SK-N-SH (cell line): ENCODE results near the gene COMMD3. TPM values are rescaled to one million over a fixed set of nuclear protein-coding genes. Genes with fewer than 3 reads are reported as not detected.

ENCODE experiments used
- CTCF ChIA-PET: fragments of 300-600, 350-600 bp; formaldehyde crosslinking; extraction: SDS; loops from one replicate; lab custom pipeline; 2021; lab: Yijun Ruan, JAX
- POLR2A ChIA-PET: fragments of 350-600 bp; sonication (Branson Sonifier 250); formaldehyde crosslinking; extraction: SDS; loops from one replicate; lab custom pipeline; 2020; ENCODE audit warnings: antibody characterized with exemption, inconsistent platforms; lab: Yijun Ruan, JAX
- DNase-seq: peaks from one replicate; pipeline ENCODE4 v3.0.0; 2012
- H2AFZ ChIP-seq: fragments of 200-600 bp; sonication (generic); 2 replicates; pipeline ENCODE4 v1.8.1; 2016; ENCODE audit warnings: antibody characterized with exemption, mild to moderate bottlenecking, low read depth
- H3F3A ChIP-seq: fragments of 200-600 bp; sonication (generic); replicated peaks from 2 replicates; pipeline ENCODE3; 2016; ENCODE audit warnings: antibody characterized with exemption, mild to moderate bottlenecking; ENCODE audit not compliant: insufficient read depth
- H3K27ac ChIP-seq, 2 experiments: fragments of 200-500 bp in 1 of 2; fragments of 200-600 bp in 1 of 2; sonication (Bioruptor generic) in 1 of 2; sonication (generic), shearing (Covaris generic) in 1 of 2; 2 replicates each; pipeline versions ENCODE4 v1.5.1 to v1.6.1; 2014 to 2016; ENCODE audit warnings: low read depth in 2 of 2, inconsistent platforms in 1 of 2, low read length in 1 of 2, mild to moderate bottlenecking in 1 of 2, mixed read lengths in 1 of 2
- H3K27me3 ChIP-seq: fragments of 200-600 bp; sonication (generic), shearing (Covaris generic); 2 replicates; pipeline ENCODE4 v1.6.1; 2016; ENCODE audit warnings: mixed run types; ENCODE audit not compliant: insufficient read depth
- H3K36me3 ChIP-seq, 2 experiments: fragments of 200-500 bp in 1 of 2; fragments of 200-600 bp in 1 of 2; sonication (Bioruptor generic) in 1 of 2; sonication (generic) in 1 of 2; replicated peaks in 1 of 2; 2 replicates each; pipeline versions ENCODE3 to v1.5.1; 2014 to 2016; ENCODE audit warnings: low read length in 1 of 2, mild to moderate bottlenecking in 1 of 2; ENCODE audit not compliant: insufficient read depth in 2 of 2, control insufficient read depth in 1 of 2
- H3K4me1 ChIP-seq, 2 experiments: fragments of 200-500 bp in 1 of 2; fragments of 200-600 bp in 1 of 2; sonication (Bioruptor generic) in 1 of 2; sonication (generic), shearing (Covaris generic) in 1 of 2; 2 replicates each; pipeline versions ENCODE4 v1.5.1 to v1.6.1; 2014 to 2016; ENCODE audit warnings: low read depth in 1 of 2, low read length in 1 of 2, mixed run types in 1 of 2; ENCODE audit not compliant: insufficient read depth in 2 of 2, control insufficient read depth in 1 of 2
- H3K4me2 ChIP-seq: fragments of 200-600 bp; sonication (generic), shearing (Covaris generic); 2 replicates; pipeline ENCODE4 v1.6.1; 2017; ENCODE audit warnings: mixed run types
- H3K4me3 ChIP-seq, 2 experiments: fragments of 200-500 bp in 1 of 2; fragments of 200-600 bp in 1 of 2; sonication (Bioruptor generic) in 1 of 2; sonication (generic), shearing (Covaris generic) in 1 of 2; 2 replicates each; pipeline versions ENCODE4 v1.5.1 to v1.8.1; 2014 to 2016; ENCODE audit warnings: low read depth in 2 of 2, inconsistent platforms in 1 of 2, low read length in 1 of 2, mild to moderate bottlenecking in 1 of 2, mixed read lengths in 1 of 2, moderate library complexity in 1 of 2
- H3K79me2 ChIP-seq: fragments of 200-600 bp; sonication (generic); 2 replicates; pipeline ENCODE4 v1.8.1; 2017; ENCODE audit warnings: mild to moderate bottlenecking; ENCODE audit not compliant: insufficient read depth
- H3K9ac ChIP-seq: fragments of 200-600 bp; sonication (generic); 2 replicates; pipeline ENCODE4 v1.6.1; 2017; ENCODE audit warnings: mixed run types
- H3K9me2 ChIP-seq: fragments of 200-600 bp; sonication (generic); 2 replicates; pipeline ENCODE4 v1.6.1; 2017; ENCODE audit warnings: mixed run types
- H3K9me3 ChIP-seq: fragments of 200-600 bp; sonication (generic); 2 replicates; pipeline ENCODE4 v1.6.1; 2017; ENCODE audit warnings: mixed run types, mild to moderate bottlenecking, moderate library complexity
- H4K20me1 ChIP-seq: fragments of 200-600 bp; sonication (generic); 2 replicates; pipeline ENCODE4 v1.6.1; 2017; ENCODE audit warnings: mild to moderate bottlenecking, mixed run types; ENCODE audit not compliant: insufficient read depth
- FOSL2 ChIP-seq: IDR thresholded peaks from 2 replicates; pipeline ENCODE4 v1.4.0; 2012; ENCODE audit warnings: low read depth, mild to moderate bottlenecking, moderate library complexity, borderline replicate concordance
- FOXJ3 ChIP-seq: sonication (generic); formaldehyde crosslinking; IDR thresholded peaks from 2 replicates; pipeline ENCODE4 v1.5.1; 2020; ENCODE audit warnings: mild to moderate bottlenecking, missing genetic modification reagents
- GATA2 ChIP-seq: sonication (generic); formaldehyde crosslinking; IDR thresholded peaks from 2 replicates; pipeline ENCODE4 v1.5.0; 2020; ENCODE audit warnings: mild to moderate bottlenecking, missing genetic modification reagents
- IRF3 ChIP-seq: fragments of 150-350 bp; IDR thresholded peaks from 2 replicates; pipeline ENCODE4 v1.6.1; 2016; ENCODE audit warnings: mild to moderate bottlenecking, low read depth, low read length
- MXI1 ChIP-seq: IDR thresholded peaks from 2 replicates; pipeline ENCODE4 v1.6.1; 2012; ENCODE audit warnings: mild to moderate bottlenecking, low read depth, low read length, improper control_type of control experiment
- NFIC ChIP-seq: IDR thresholded peaks from 2 replicates; pipeline ENCODE4 v1.4.0; 2012; ENCODE audit warnings: borderline replicate concordance
- NRF1 ChIP-seq: IDR thresholded peaks from 2 replicates; pipeline ENCODE4 v1.6.1; 2012; ENCODE audit warnings: low read depth, mild to moderate bottlenecking, low read length
- PBX3 ChIP-seq: IDR thresholded peaks from 2 replicates; pipeline ENCODE4; 2012
- POLR2AphosphoS5 ChIP-seq: IDR thresholded peaks from 2 replicates; pipeline ENCODE4 v1.6.1; 2012; ENCODE audit warnings: low read depth, low read length
- RFX5 ChIP-seq: IDR thresholded peaks from 2 replicates; pipeline ENCODE4 v1.6.1; 2012; ENCODE audit warnings: mild to moderate bottlenecking, improper control_type of control experiment, low read length
- SIN3A ChIP-seq: IDR thresholded peaks from 2 replicates; pipeline ENCODE4 v1.6.1; 2012; ENCODE audit warnings: low read depth, mild to moderate bottlenecking, low read length, moderate library complexity, borderline replicate concordance
- TEAD4 ChIP-seq: IDR thresholded peaks from 2 replicates; pipeline ENCODE4 v1.4.0; 2012; ENCODE audit warnings: mild to moderate bottlenecking, borderline replicate concordance; ENCODE audit not compliant: insufficient read depth
- YY1 ChIP-seq: IDR thresholded peaks from 2 replicates; pipeline ENCODE4 v1.4.0; 2012; ENCODE audit warnings: low read depth, mild to moderate bottlenecking
- ZBTB33 ChIP-seq: IDR thresholded peaks from 2 replicates; pipeline ENCODE4 v1.4.0; 2012; ENCODE audit warnings: low read depth, borderline replicate concordance
- WGBS: methylation state at CpG from one replicate; pipeline ENCODE4 v1.1.6; 2017; ENCODE audit warnings: low lambda C conversion rate; 5-methylcytosine and 5-hydroxymethylcytosine counted together
- polyA plus RNA-seq, 3 experiments: library from polyadenylated mRNA; depleted of rRNA; stranded (reverse); fragments of >200 nt; gene quantifications; 2 replicates each; pipeline ENCODE4 v1.2.3, GENCODE V29; 2012
- TF ChIP-seq, protein P1 (sequence below): IDR thresholded peaks from 2 replicates; pipeline ENCODE4 v1.6.1; 2012; ENCODE audit warnings: mild to moderate bottlenecking, low read depth, low read length, moderate library complexity

The COMMD3 gene
- polyA plus RNA-seq, 1 of the 3 experiments (the other 2 are of a cell fraction), result 26.9 TPM

GRCh38 chr10:22278441-22278782 is 37.8 kb upstream of the COMMD3 start:
- WGBS, result 93% methylated on average over 4 of the region's 4 CpGs
- Histone ChIP-seq H3K4me3 (no peak overlapping the region), H4K20me1 (no peaks in the 10 kb centered on the region), H3K27me3 (no peaks in the 10 kb centered on the region), H3K4me2 (no peak overlapping the region), H3K79me2 (no peaks in the 10 kb centered on the region), H3K9me3 (no peaks in the 10 kb centered on the region), H3F3A (no peaks in the 10 kb centered on the region), H3K36me3 (no peaks in the 10 kb centered on the region), H3K9me2 (no peaks in the 10 kb centered on the region), H3K9ac (no peak overlapping the region), H3K4me1 (no peaks in the 10 kb centered on the region), H3K27ac (no peak overlapping the region)
- CTCF ChIA-PET, result no interaction called here
- DNase-seq, result no peak
- POLR2A ChIA-PET, result no interaction called here
- no peak for TF ChIP-seq GATA2
- TF ChIP-seq YY1, result no peak
- no peak for TF ChIP-seq SIN3A
- TF ChIP-seq FOXJ3 (CRISPR knock-in tag), result no peak
- TF ChIP-seq NFIC, result no peak
- no peak for TF ChIP-seq RFX5
- TF ChIP-seq, protein P1, sequence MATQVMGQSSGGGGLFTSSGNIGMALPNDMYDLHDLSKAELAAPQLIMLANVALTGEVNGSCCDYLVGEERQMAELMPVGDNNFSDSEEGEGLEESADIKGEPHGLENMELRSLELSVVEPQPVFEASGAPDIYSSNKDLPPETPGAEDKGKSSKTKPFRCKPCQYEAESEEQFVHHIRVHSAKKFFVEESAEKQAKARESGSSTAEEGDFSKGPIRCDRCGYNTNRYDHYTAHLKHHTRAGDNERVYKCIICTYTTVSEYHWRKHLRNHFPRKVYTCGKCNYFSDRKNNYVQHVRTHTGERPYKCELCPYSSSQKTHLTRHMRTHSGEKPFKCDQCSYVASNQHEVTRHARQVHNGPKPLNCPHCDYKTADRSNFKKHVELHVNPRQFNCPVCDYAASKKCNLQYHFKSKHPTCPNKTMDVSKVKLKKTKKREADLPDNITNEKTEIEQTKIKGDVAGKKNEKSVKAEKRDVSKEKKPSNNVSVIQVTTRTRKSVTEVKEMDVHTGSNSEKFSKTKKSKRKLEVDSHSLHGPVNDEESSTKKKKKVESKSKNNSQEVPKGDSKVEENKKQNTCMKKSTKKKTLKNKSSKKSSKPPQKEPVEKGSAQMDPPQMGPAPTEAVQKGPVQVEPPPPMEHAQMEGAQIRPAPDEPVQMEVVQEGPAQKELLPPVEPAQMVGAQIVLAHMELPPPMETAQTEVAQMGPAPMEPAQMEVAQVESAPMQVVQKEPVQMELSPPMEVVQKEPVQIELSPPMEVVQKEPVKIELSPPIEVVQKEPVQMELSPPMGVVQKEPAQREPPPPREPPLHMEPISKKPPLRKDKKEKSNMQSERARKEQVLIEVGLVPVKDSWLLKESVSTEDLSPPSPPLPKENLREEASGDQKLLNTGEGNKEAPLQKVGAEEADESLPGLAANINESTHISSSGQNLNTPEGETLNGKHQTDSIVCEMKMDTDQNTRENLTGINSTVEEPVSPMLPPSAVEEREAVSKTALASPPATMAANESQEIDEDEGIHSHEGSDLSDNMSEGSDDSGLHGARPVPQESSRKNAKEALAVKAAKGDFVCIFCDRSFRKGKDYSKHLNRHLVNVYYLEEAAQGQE, result no peak
- TF ChIP-seq, all 33 proteins: peak for 0
- H2AFZ ChIP-seq, result no peak overlapping the region

- H3F3A ChIP-seq, result no peaks in the 10 kb centered on the region
- H3K27me3 ChIP-seq, result no peaks in the 10 kb centered on the region
- DNase-seq, result no peak
- no peak overlapping the region for H2AFZ ChIP-seq
- no peaks in the 10 kb centered on the region for H3K36me3 ChIP-seq
- WGBS, result 59% methylated on average over 6 of the region's 6 CpGs
- H3K9me3 ChIP-seq, result no peaks in the 10 kb centered on the region
- ChIA-PET CTCF (no interaction called here), POLR2A (no interaction called here)
- no peaks in the 10 kb centered on the region for H3K79me2 ChIP-seq
- no peak overlapping the region for H3K27ac ChIP-seq
- no peak overlapping the region for H3K4me2 ChIP-seq
- H3K4me3 ChIP-seq, result no peak overlapping the region
- no peaks in the 10 kb centered on the region for H4K20me1 ChIP-seq
- H3K4me1 ChIP-seq, result no peaks in the 10 kb centered on the region
- no peak overlapping the region for H3K9ac ChIP-seq
- no peaks in the 10 kb centered on the region for H3K9me2 ChIP-seq
- TF ChIP-seq NRF1 (no peak), TEAD4 (no peak), ZBTB33 (no peak), MXI1 (no peak), IRF3 (no peak), PBX3 (no peak), POLR2AphosphoS5 (no peak), FOSL2 (no peak), NFIC (no peak)
- TF ChIP-seq, protein P1, result no peak
These were observed 36.1 kb upstream of the COMMD3 start for GRCh38 chr10:22280078-22280477.
